ENCODE results near the gene NFKBIE. TPM values are rescaled to one million over a fixed set of nuclear protein-coding genes. Genes with fewer than 3 reads are reported as not detected.

Gene NFKBIE
- total RNA-seq, 1 experiment from 2014 or later: 7.6 TPM

DNA sequence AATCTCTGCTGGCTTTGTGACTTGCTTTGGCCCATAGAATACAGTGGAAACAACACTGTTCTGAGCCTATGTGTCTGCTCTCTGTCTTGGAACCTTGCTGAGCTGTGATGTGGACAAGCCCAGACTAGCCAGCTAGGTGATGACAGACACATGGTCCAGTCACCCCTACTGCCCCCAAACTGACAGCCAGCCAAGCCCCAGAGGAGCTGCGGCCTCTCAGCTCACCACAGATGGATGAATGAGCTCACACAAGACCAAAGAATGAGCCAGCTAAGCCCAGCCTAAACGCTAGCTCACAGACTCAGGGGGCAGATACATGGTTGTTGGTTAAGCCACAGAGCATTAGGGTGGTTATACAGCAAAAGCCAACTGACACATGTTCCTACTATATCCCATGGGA, 43.7 kb upstream of the NFKBIE start:
- ATAC-seq (no peak), DNase-seq (ENCODE audit: low read depth, low spot score) (no peak)
- H3K36me3 ChIP-seq (ENCODE audit: control insufficient read depth in 1 of 2, insufficient read depth in 2 of 2, low read length in 2 of 2): peaks cover 31 to 53% of the 10 kb centered on the region in 2 experiments; a peak in 3 of 4 replicates
- TF ChIP-seq, protein P1, sequence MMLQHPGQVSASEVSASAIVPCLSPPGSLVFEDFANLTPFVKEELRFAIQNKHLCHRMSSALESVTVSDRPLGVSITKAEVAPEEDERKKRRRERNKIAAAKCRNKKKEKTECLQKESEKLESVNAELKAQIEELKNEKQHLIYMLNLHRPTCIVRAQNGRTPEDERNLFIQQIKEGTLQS (IDR thresholded peaks at IDR 0.05): no peak
- TF ChIP-seq ZNF274 (IDR thresholded peaks at IDR 0.05; ENCODE audit: low read depth, low read length) (no peak), EGR1 (IDR thresholded peaks at IDR 0.05; ENCODE audit: low read depth) (no peak), SRF (IDR thresholded peaks at IDR 0.05; ENCODE audit: low read depth) (no peak), SP1 (IDR thresholded peaks at IDR 0.05; ENCODE audit: low read depth) (no peak), SIN3A (IDR thresholded peaks at IDR 0.05; ENCODE audit: low read depth) (no peak), FOSL1 (IDR thresholded peaks at IDR 0.05; ENCODE audit: low read depth) (no peak), CEBPB (IDR thresholded peaks at IDR 0.05; ENCODE audit: low read depth) (no peak), RAD21 (IDR thresholded peaks at IDR 0.05; ENCODE audit: low read depth) (no peak), EZH2phosphoT487 (IDR thresholded peaks at IDR 0.05; ENCODE audit: borderline replicate concordance) (no peak), YY1 (IDR thresholded peaks at IDR 0.05; ENCODE audit: extremely low read depth, insufficient replicate concordance, low read depth, low read length) (no peak)
- TF ChIP-seq, protein P2, sequence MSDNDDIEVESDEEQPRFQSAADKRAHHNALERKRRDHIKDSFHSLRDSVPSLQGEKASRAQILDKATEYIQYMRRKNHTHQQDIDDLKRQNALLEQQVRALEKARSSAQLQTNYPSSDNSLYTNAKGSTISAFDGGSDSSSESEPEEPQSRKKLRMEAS (IDR thresholded peaks at IDR 0.05): no peak
- TF ChIP-seq, protein P3, sequence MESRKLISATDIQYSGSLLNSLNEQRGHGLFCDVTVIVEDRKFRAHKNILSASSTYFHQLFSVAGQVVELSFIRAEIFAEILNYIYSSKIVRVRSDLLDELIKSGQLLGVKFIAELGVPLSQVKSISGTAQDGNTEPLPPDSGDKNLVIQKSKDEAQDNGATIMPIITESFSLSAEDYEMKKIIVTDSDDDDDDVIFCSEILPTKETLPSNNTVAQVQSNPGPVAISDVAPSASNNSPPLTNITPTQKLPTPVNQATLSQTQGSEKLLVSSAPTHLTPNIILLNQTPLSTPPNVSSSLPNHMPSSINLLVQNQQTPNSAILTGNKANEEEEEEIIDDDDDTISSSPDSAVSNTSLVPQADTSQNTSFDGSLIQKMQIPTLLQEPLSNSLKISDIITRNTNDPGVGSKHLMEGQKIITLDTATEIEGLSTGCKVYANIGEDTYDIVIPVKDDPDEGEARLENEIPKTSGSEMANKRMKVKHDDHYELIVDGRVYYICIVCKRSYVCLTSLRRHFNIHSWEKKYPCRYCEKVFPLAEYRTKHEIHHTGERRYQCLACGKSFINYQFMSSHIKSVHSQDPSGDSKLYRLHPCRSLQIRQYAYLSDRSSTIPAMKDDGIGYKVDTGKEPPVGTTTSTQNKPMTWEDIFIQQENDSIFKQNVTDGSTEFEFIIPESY (IDR thresholded peaks at IDR 0.05; ENCODE audit: extremely low read depth, insufficient replicate concordance, low read length): no peak
- TF ChIP-seq, protein P4, sequence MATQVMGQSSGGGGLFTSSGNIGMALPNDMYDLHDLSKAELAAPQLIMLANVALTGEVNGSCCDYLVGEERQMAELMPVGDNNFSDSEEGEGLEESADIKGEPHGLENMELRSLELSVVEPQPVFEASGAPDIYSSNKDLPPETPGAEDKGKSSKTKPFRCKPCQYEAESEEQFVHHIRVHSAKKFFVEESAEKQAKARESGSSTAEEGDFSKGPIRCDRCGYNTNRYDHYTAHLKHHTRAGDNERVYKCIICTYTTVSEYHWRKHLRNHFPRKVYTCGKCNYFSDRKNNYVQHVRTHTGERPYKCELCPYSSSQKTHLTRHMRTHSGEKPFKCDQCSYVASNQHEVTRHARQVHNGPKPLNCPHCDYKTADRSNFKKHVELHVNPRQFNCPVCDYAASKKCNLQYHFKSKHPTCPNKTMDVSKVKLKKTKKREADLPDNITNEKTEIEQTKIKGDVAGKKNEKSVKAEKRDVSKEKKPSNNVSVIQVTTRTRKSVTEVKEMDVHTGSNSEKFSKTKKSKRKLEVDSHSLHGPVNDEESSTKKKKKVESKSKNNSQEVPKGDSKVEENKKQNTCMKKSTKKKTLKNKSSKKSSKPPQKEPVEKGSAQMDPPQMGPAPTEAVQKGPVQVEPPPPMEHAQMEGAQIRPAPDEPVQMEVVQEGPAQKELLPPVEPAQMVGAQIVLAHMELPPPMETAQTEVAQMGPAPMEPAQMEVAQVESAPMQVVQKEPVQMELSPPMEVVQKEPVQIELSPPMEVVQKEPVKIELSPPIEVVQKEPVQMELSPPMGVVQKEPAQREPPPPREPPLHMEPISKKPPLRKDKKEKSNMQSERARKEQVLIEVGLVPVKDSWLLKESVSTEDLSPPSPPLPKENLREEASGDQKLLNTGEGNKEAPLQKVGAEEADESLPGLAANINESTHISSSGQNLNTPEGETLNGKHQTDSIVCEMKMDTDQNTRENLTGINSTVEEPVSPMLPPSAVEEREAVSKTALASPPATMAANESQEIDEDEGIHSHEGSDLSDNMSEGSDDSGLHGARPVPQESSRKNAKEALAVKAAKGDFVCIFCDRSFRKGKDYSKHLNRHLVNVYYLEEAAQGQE (IDR thresholded peaks at IDR 0.05; ENCODE audit: low read depth): no peak
- ChIA-PET POLR2A (interaction anchor here (1.0 kb wide), 1 partner anchor 17 kb away, joined by 3 read pairs; no protein-coding TSS in a partner anchor), CTCF (no interaction called here), RAD21 (ENCODE audit: low non-redundant PET in 1 of 2, low total read pairs in 2 of 2, uncharacterized antibody in 2 of 2, unreplicated experiment in 2 of 2) (no interaction called here)
- H3K27ac ChIP-seq (ENCODE audit: low read depth, low read length): 0 out of 2 replicates have a peak overlapping the region, but pooled peaks have one; percentile 7
- no peak overlapping the region for H3K4me2 ChIP-seq (ENCODE audit: low read length)
- no peak overlapping the region for H3K9ac ChIP-seq (ENCODE audit: low read length)
- H3K4me3 ChIP-seq (replicated peaks in 1 of 2; ENCODE audit: low read depth in 1 of 2, low read length in 2 of 2): no peak overlapping the region
- no peaks in the 10 kb centered on the region for H4K20me1 ChIP-seq (ENCODE audit: insufficient read depth)
- no peak overlapping the region for H2AFZ ChIP-seq (ENCODE audit: low read depth, low read length, poor library complexity, severe bottlenecking)
- intact Hi-C loops (cut with micrococcal nuclease): no loop called here
- peaks cover 6 to 16% of the 10 kb centered on the region in 2 experiments for H3K4me1 ChIP-seq (ENCODE audit: control insufficient read depth in 1 of 2, insufficient read depth in 2 of 2, low read length in 2 of 2)
- H3K27me3 ChIP-seq (ENCODE audit: insufficient read depth, low read length): no peaks in the 10 kb centered on the region
- H3K9me2 ChIP-seq (ENCODE audit: insufficient read depth): no peaks in the 10 kb centered on the region
- no peaks in the 10 kb centered on the region for H3K9me3 ChIP-seq (ENCODE audit: control insufficient read depth in 1 of 2, insufficient read depth in 1 of 2, low read depth in 1 of 2, low read length in 2 of 2)
- peaks cover 19% of the 10 kb centered on the region for H3K79me2 ChIP-seq (ENCODE audit: insufficient read depth, low read length)
- no TSS peak for BruUV-seq (replicated peaks)

All from HCT116 (cell line).